Upper lobe of left lung (tissue), 4 donors: Measurements from ENCODE around the gene DLGAP1.

Source experiments
- CTCF ChIP-seq, 6 experiments: fragments of 450-650 bp in 4 of 6; fragments of 200-600 bp in 2 of 6; sonication (generic) in 2 of 6; IDR thresholded peaks; one replicate each; pipeline ENCODE4 v1.5.1; 2016 to 2019; ENCODE audit warnings: antibody characterized with exemption in 6 of 6
- EP300 ChIP-seq, 4 donors: sonication (generic); formaldehyde crosslinking; IDR thresholded peaks; one replicate each; pipeline ENCODE4 v1.5.1; 2017; ENCODE audit warnings: antibody characterized with exemption in 4 of 4, control low read depth in 2 of 4

DNA sequence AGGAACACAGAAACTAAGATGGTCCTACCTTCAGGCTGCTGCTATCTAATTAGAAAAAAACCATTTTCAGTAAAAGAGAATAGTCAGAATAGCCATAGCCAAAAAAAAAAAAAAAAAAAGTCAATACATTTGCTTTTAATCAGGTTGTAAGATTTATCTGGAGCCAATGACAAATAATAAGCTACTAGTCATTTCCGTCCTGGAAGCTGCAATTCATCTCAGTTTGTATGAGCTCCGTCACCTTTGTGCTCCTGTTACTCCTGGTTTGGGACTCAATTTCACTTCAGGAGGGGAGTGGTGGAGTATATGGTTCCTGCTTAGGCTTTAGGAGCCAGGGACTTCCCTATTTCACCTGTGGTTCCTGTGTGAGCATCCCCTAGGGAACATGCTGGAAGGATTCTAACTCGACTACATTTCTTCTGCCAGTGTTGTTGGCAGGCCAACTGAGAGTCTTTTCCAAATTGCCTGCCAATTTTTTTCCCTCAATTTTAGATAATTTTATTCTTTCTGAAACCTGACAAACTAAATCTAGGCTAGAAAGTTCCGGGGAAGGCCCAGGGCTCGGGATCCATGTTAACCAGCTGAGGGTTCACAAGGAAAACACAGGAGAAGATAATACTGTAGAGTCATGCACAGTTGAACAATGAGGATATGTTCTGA is 481.8 kb downstream of the DLGAP1 start:
- TF ChIP-seq CTCF (IDR thresholded peaks at IDR 0.05) (no peak), EP300 (IDR thresholded peaks at IDR 0.05) (no peak)
